K562 (cell line): ENCODE data around the gene KIAA2012. TPM values are rescaled to one million over a fixed set of nuclear protein-coding genes. Genes with fewer than 3 reads are reported as not detected.
A peak's percentile ranks its signal among the peaks of the same experiment; 100 is the strongest.

ENCODE experiments used
- ATAC-seq: fragments of 200-7000 bp; cut with Tn5 transposase; 3 replicates; pipeline ENCODE4 v1.9.1; 2020; ENCODE audit warnings: moderate library complexity
- BruUV-seq: library from RNA; stranded (reverse); fragments of 400-500 nt; replicated peaks from 2 replicates; lab custom pipeline; 2021; lab: Mats Ljungman, UMichigan
- CTCF ChIA-PET: fragments of 300-600 bp; formaldehyde crosslinking; extraction: SDS; loops from one replicate; lab custom pipeline; 2021; ENCODE audit warnings: low intra/inter-chr PET ratio; lab: Yijun Ruan, JAX
- POLR2A ChIA-PET: fragments of 300-600, 350-650 bp; sonication (Branson Sonifier 250); formaldehyde crosslinking; extraction: SDS; loops from one replicate; lab custom pipeline; 2021; ENCODE audit warnings: antibody characterized with exemption, inconsistent platforms; lab: Yijun Ruan, JAX
- DNase-seq, 4 experiments: peaks; one replicate each; pipeline versions ENCODE4 v3.0.0 to v3.0.0-alpha.2; 2011 to 2018; ENCODE audit warnings: low spot score in 3 of 4, mixed read lengths in 3 of 4; ENCODE audit errors: extremely low read depth in 1 of 4
- FAIRE-seq: peaks from 2 replicates; lab custom pipeline; 2011; peaks lifted over from hg19 to GRCh38; lab: Jason Lieb, UNC
- H2AFZ ChIP-seq: 2 replicates; pipeline ENCODE4 v1.6.0; 2011; ENCODE audit warnings: low read depth, low read length, control low read depth, inconsistent platforms
- H3K27ac ChIP-seq: fragments of 200-600 bp; 3 replicates; pipeline ENCODE4 v1.8.0; 2011; ENCODE audit warnings: low read depth, mild to moderate bottlenecking, control low read depth, inconsistent platforms, low read length, moderate library complexity, mixed read lengths; ENCODE audit errors: extremely low read depth
- H3K27me3 ChIP-seq, 2 experiments: fragments of 300-600 bp in 1 of 2; 2 replicates in 1 of 2; 3 replicates in 1 of 2; pipeline versions ENCODE4 v1.6.0 to v1.8.0; 2011; ENCODE audit warnings: inconsistent platforms in 2 of 2, low read length in 2 of 2, mild to moderate bottlenecking in 1 of 2, mixed read lengths in 1 of 2, moderate library complexity in 1 of 2; ENCODE audit not compliant: control insufficient read depth in 2 of 2, insufficient read depth in 2 of 2
- H3K36me3 ChIP-seq: fragments of 300-600 bp; 3 replicates; pipeline ENCODE4 v1.8.0; 2011; ENCODE audit warnings: mild to moderate bottlenecking, low read length, inconsistent platforms; ENCODE audit not compliant: control insufficient read depth, insufficient read depth
- H3K4me1 ChIP-seq, 2 experiments: fragments of 200-600 bp in 1 of 2; replicated peaks in 1 of 2; 2 replicates in 1 of 2; 3 replicates in 1 of 2; pipeline versions ENCODE4 v1.5.1 to v1.8.0; 2011; ENCODE audit warnings: inconsistent platforms in 2 of 2, low read length in 2 of 2, mild to moderate bottlenecking in 1 of 2, mixed read lengths in 1 of 2, moderate library complexity in 1 of 2; ENCODE audit not compliant: control insufficient read depth in 2 of 2, insufficient read depth in 2 of 2
- H3K4me2 ChIP-seq: 2 replicates; pipeline ENCODE4 v1.6.1; 2011; ENCODE audit warnings: low read length, control low read depth, inconsistent platforms, mixed read lengths; ENCODE audit not compliant: insufficient read depth
- H3K4me3 ChIP-seq: fragments of 200-600 bp; sonication (generic), shearing (Covaris generic); 2 replicates; pipeline ENCODE4 v1.5.1; 2016; ENCODE audit warnings: control low read depth, inconsistent platforms
- H3K79me2 ChIP-seq: fragments of 200-600 bp; 3 replicates; pipeline ENCODE4 v1.8.0; 2011; ENCODE audit warnings: low read length, inconsistent platforms; ENCODE audit not compliant: control insufficient read depth, insufficient read depth
- H3K9ac ChIP-seq, 2 experiments: 2 replicates each; pipeline versions ENCODE4 v1.6.0 to v1.6.1; 2011; ENCODE audit warnings: low read depth in 2 of 2, low read length in 2 of 2, control low read depth in 1 of 2, inconsistent platforms in 1 of 2, mild to moderate bottlenecking in 1 of 2, mixed read lengths in 1 of 2; ENCODE audit not compliant: insufficient read depth in 1 of 2
- H3K9me1 ChIP-seq: one replicate; pipeline ENCODE4 v1.6.0; 2011; ENCODE audit warnings: inconsistent platforms, mild to moderate bottlenecking, low read length, moderate library complexity; ENCODE audit not compliant: control insufficient read depth, insufficient read depth
- H3K9me3 ChIP-seq: replicated peaks from 2 replicates; pipeline ENCODE4 v1.5.1; 2011; ENCODE audit warnings: low read depth, low read length, inconsistent platforms; ENCODE audit not compliant: control insufficient read depth, insufficient read depth
- H4K20me1 ChIP-seq: replicated peaks from 2 replicates; pipeline ENCODE4 v1.6.1; 2011; ENCODE audit warnings: low read length, inconsistent platforms, mixed read lengths; ENCODE audit not compliant: control insufficient read depth, insufficient read depth
- CBX1 ChIP-seq: sonication (generic); IDR thresholded peaks from 2 replicates; pipeline ENCODE4 v1.6.1; 2016; ENCODE audit warnings: antibody characterized with exemption, low read depth, mild to moderate bottlenecking
- CBX3 ChIP-seq, 2 experiments: IDR thresholded peaks; 1 replicate in 1 of 2; 2 replicates in 1 of 2; pipeline ENCODE4 v1.6.1; 2012; ENCODE audit warnings: inconsistent platforms in 2 of 2, low read length in 2 of 2, borderline replicate concordance in 1 of 2, control low read depth in 1 of 2
- FOS ChIP-seq: IDR thresholded peaks from 3 replicates; pipeline ENCODE4 v1.6.1; 2011; ENCODE audit not compliant: insufficient read length; ENCODE audit errors: extremely low read depth
- MCM7 ChIP-seq, 2 experiments: fragments of 450-650 bp; IDR thresholded peaks; 2 replicates each; pipeline ENCODE4 v1.6.1; 2016 to 2018
- MTA1 ChIP-seq: fragments of 450-650 bp; IDR thresholded peaks from 2 replicates; pipeline ENCODE4 v1.6.1; 2017; ENCODE audit warnings: borderline replicate concordance
- NR1H2 ChIP-seq: sonication (generic); formaldehyde crosslinking; IDR thresholded peaks from 2 replicates; pipeline ENCODE4 v1.4.0; 2020; ENCODE audit warnings: mild to moderate bottlenecking, missing genetic modification reagents
- POLR2AphosphoS2 ChIP-seq: IDR thresholded peaks from 2 replicates; pipeline ENCODE4 v1.6.1; 2012; ENCODE audit warnings: low read length, improper control_type of control experiment
- SAFB2 ChIP-seq: fragments of 200-400 bp; formaldehyde crosslinking; IDR thresholded peaks from 2 replicates; pipeline ENCODE4 v1.6.1; 2018; ENCODE audit warnings: borderline replicate concordance, low read length, low read depth, moderate library complexity; ENCODE audit not compliant: severe bottlenecking
- SIN3B ChIP-seq: fragments of 450-650 bp; IDR thresholded peaks from 2 replicates; pipeline ENCODE4 v1.6.1; 2017; ENCODE audit warnings: low read depth, mild to moderate bottlenecking, moderate library complexity
- SIRT6 ChIP-seq: IDR thresholded peaks from one replicate; pipeline ENCODE4 v1.6.1; 2012; ENCODE audit warnings: low read depth, mild to moderate bottlenecking, control low read depth, inconsistent platforms, low read length, moderate library complexity
- SNAPC5 ChIP-seq: fragments of 250-450 bp; sonication (Bioruptor Pico); IDR thresholded peaks from 2 replicates; pipeline ENCODE4 v1.8.0; 2021; ENCODE audit warnings: moderate library complexity, mild to moderate bottlenecking, inconsistent platforms
- TRIM28 ChIP-seq: fragments of 450-650 bp; IDR thresholded peaks from 2 replicates; pipeline ENCODE4 v1.6.1; 2017
- ZNF274 ChIP-seq: IDR thresholded peaks from 2 replicates; pipeline ENCODE4 v1.6.1; 2011; ENCODE audit warnings: low read depth, mild to moderate bottlenecking, low read length, moderate library complexity, borderline replicate concordance
- ZNF518B ChIP-seq: fragments of 250-450 bp; sonication (Bioruptor Pico); IDR thresholded peaks from 2 replicates; pipeline ENCODE4 v1.5.0; 2021; ENCODE audit warnings: mild to moderate bottlenecking, moderate library complexity
- WGBS: fragments of 100-300 bp; shearing (Covaris generic); methylation state at CpG from one replicate; pipeline ENCODE4 v1.1.6; 2016; ENCODE audit warnings: low coverage, mixed read lengths; ENCODE audit not compliant: insufficient coverage; ENCODE audit errors: missing lambda C conversion rate; 5-methylcytosine and 5-hydroxymethylcytosine counted together
- in situ Hi-C: fragments of 300-500 bp; cut with MboI; formaldehyde crosslinking; loops from 4 replicates; pipeline ENCODE4 v1.15.0; 2018; ENCODE audit warnings: inconsistent platforms, mixed read lengths
- intact Hi-C: fragments of 100-400 bp; cut with micrococcal nuclease; formaldehyde crosslinking; loops from 2 replicates; pipeline ENCODE4 v1.14.2; 2022
- polyA plus RNA-seq, 8 experiments: library from polyadenylated mRNA; depleted of rRNA in 4 of 8; stranded (reverse) in 5 of 8; unstranded in 3 of 8; fragments of >200 nt; fragmentation: Nextera tagmentation in 2 of 8; fragmentation: Illumina TruSeq in 1 of 8; extraction: Ambion mirVana in 2 of 8; extraction: Trizol in 1 of 8; gene quantifications; 2 replicates each; pipeline versions ENCODE4 v1.2.1 to v1.2.3, GENCODE V29; 2011 to 2014; ENCODE audit warnings: inconsistent platforms in 1 of 8, missing spikeins in 1 of 8
- total RNA-seq, 7 experiments: library from RNA; depleted of rRNA in 6 of 7; stranded (reverse); fragments of >200 nt in 6 of 7; fragmentation: Illumina TruSeq in 2 of 7; extraction: Trizol in 2 of 7; gene quantifications; 2 replicates each; pipeline versions ENCODE4 v1.2.1 to v1.2.3, GENCODE V29; 2011 to 2021; ENCODE audit warnings: low replicate concordance in 1 of 7
- TF ChIP-seq, protein P1 (sequence below): sonication (generic); formaldehyde crosslinking; IDR thresholded peaks from 2 replicates; pipeline ENCODE4 v1.8.0; 2023; ENCODE audit warnings: mild to moderate bottlenecking, missing genetic modification reagents

KIAA2012 gene
- total and polyA plus RNA-seq, 9 of the 15 experiments (the other 6 are each of a cell fraction or from before 2014, with no cell fraction given) = not detected

DNA sequence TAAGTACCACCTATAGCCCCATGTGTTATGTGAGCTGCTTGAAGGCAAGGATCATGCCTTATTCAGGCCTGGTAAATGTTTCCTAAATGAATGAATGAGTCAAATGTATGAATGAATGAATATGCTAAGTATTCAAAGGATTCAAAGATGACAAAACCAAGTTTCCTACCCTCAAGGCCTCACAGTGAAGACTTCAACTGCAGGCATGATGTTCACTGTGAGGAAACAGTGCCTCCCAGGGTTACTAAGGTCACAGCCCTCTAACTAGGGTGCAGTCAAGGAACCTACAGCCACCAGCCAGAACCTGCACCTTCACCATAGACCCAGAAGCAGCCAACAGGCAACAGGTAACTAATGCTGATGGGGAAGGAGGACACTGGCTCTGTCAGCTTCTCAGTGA is 96.1 kb downstream of the KIAA2012 start (continued):
- TF ChIP-seq CBX3 (IDR thresholded peaks at IDR 0.05; ENCODE audit: borderline replicate concordance in 1 of 2, low read length in 2 of 2) = no peak
- no peak for TF ChIP-seq FOS

GRCh38 chr2:202169832-202170424 is 96.9 kb downstream of the KIAA2012 start:
- no peak overlapping the region for H2AFZ ChIP-seq
- in situ Hi-C loops = no loop called here
- H3K9me1 ChIP-seq = no peaks in the 10 kb centered on the region
- DNase-seq (peak in 2 of 4 experiments; percentile 6 to 10), FAIRE-seq (no peak), ATAC-seq (peak; percentile 65)
- no peaks in the 10 kb centered on the region for H4K20me1 ChIP-seq
- H3K4me3 ChIP-seq = no peak overlapping the region
- intact Hi-C loops = no loop called here
- 18% methylated on average over 4 of the region's 8 CpGs for WGBS
- peaks cover 0 to 5% of the 10 kb centered on the region in 2 experiments; a peak in 2 of 5 replicates for H3K27me3 ChIP-seq
- CTCF ChIA-PET = no interaction called here
- TF ChIP-seq CBX1 (no peak), SIN3B (no peak), MCM7 (IDR thresholded peaks at IDR 0.05) (no peak), NR1H2 (CRISPR knock-in tag) (no peak), MTA1 (no peak), SAFB2 (no peak), POLR2AphosphoS2 (no peak), SIRT6 (no peak), ZNF274 (no peak), ZNF518B (CRISPR knock-in tag) (no peak), TRIM28 (no peak), SNAPC5 (CRISPR knock-in tag) (no peak)
- TF ChIP-seq, protein P1, sequence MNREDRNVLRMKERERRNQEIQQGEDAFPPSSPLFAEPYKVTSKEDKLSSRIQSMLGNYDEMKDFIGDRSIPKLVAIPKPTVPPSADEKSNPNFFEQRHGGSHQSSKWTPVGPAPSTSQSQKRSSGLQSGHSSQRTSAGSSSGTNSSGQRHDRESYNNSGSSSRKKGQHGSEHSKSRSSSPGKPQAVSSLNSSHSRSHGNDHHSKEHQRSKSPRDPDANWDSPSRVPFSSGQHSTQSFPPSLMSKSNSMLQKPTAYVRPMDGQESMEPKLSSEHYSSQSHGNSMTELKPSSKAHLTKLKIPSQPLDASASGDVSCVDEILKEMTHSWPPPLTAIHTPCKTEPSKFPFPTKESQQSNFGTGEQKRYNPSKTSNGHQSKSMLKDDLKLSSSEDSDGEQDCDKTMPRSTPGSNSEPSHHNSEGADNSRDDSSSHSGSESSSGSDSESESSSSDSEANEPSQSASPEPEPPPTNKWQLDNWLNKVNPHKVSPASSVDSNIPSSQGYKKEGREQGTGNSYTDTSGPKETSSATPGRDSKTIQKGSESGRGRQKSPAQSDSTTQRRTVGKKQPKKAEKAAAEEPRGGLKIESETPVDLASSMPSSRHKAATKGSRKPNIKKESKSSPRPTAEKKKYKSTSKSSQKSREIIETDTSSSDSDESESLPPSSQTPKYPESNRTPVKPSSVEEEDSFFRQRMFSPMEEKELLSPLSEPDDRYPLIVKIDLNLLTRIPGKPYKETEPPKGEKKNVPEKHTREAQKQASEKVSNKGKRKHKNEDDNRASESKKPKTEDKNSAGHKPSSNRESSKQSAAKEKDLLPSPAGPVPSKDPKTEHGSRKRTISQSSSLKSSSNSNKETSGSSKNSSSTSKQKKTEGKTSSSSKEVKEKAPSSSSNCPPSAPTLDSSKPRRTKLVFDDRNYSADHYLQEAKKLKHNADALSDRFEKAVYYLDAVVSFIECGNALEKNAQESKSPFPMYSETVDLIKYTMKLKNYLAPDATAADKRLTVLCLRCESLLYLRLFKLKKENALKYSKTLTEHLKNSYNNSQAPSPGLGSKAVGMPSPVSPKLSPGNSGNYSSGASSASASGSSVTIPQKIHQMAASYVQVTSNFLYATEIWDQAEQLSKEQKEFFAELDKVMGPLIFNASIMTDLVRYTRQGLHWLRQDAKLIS = no peak
- POLR2A ChIA-PET = no interaction called here
- no peaks in the 10 kb centered on the region for H3K9me3 ChIP-seq
- H3K27ac ChIP-seq = no peak overlapping the region
- no peak overlapping the region for H3K4me2 ChIP-seq
- BruUV-seq = no TSS peak
- H3K36me3 ChIP-seq = no peaks in the 10 kb centered on the region
- H3K79me2 ChIP-seq = no peaks in the 10 kb centered on the region
- peaks cover 0 to 6% of the 10 kb centered on the region in 2 experiments; a peak in 2 of 5 replicates for H3K4me1 ChIP-seq
- no peak overlapping the region; a peak in 1 of 4 replicates for H3K9ac ChIP-seq
